Activated naive CD8-positive, alpha-beta T cell treated with anti-CD3 and anti-CD28 coated beads for 36 hours (primary cell): ENCODE data around the gene TMEM176B. TPM values are rescaled to one million over a fixed set of nuclear protein-coding genes. Genes with fewer than 3 reads are reported as not detected.
A peak's percentile ranks its signal among the peaks of the same experiment; 100 is the strongest.

ENCODE experiments used
- DNase-seq: peaks from one replicate; pipeline ENCODE4 v3.0.0; 2021
- H3K27ac Mint-ChIP-seq: one replicate; pipeline ENCODE4 v1.8.0; 2022; ENCODE audit warnings: mild to moderate bottlenecking, moderate library complexity, mixed read lengths
- H3K27me3 Mint-ChIP-seq: one replicate; pipeline ENCODE4 v1.8.0; 2022; ENCODE audit warnings: mild to moderate bottlenecking, mixed read lengths
- H3K36me3 Mint-ChIP-seq: one replicate; pipeline ENCODE4 v1.8.0; 2021; ENCODE audit warnings: mild to moderate bottlenecking, mixed read lengths
- H3K4me1 Mint-ChIP-seq: one replicate; pipeline ENCODE4 v1.8.0; 2021; ENCODE audit warnings: mixed read lengths
- H3K4me3 Mint-ChIP-seq: one replicate; pipeline ENCODE4 v1.8.0; 2022; ENCODE audit warnings: mild to moderate bottlenecking, moderate library complexity, mixed read lengths
- H3K9me3 Mint-ChIP-seq: one replicate; pipeline ENCODE4 v1.8.0; 2022; ENCODE audit warnings: mixed read lengths
- total RNA-seq, 2 experiments: library from RNA; stranded (reverse); gene quantifications; one replicate each; pipeline ENCODE4 v1.2.3, GENCODE V29; 2021

Gene TMEM176B
- total RNA-seq, 2 experiments from 2014 or later: not detected

DNA sequence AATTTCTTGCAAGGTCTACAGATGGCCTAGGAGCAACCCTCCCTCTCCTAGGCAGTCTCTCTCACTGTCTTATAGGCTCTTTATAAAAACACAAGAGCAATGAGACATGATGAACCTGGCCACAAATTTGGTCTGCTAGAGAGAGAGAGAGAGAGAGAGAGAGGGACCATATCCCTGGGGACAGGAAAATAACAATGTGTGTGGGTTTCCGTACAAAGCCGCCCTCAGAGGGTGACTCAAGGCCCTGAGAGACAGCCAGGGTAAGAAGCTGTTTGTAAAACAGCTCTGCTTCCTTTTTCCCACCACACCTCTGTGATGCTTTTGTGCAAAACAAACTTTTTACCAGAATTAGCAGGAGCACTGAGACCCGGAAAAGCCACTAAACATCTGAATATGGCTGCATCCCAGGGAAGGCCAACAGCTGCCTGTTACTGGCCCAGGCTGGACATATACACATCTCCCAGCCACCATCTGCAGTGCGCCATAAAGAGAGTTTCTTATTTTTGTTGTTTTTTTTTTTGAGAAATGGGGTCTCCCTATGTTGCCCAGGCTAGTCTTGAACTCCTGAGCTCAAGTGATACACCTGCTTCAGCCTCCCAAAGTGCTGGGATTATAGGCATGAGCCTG, 44.6 kb downstream of the TMEM176B start:
- peak overlapping the region; percentile 73 for H3K4me3 Mint-ChIP-seq
- H3K36me3 Mint-ChIP-seq: no peaks in the 10 kb centered on the region
- peak overlapping the region; percentile 97 for H3K27ac Mint-ChIP-seq
- DNase-seq: peak; percentile 71
- H3K9me3 Mint-ChIP-seq: peaks cover 3% of the 10 kb centered on the region
- no peaks in the 10 kb centered on the region for H3K27me3 Mint-ChIP-seq
- peaks cover 62% of the 10 kb centered on the region for H3K4me1 Mint-ChIP-seq

GRCh38 chr7:150754951-150755350, 45.2 kb downstream of the TMEM176B start:
- Mint-ChIP-seq H3K27me3 (no peaks in the 10 kb centered on the region), H3K4me3 (peak overlapping the region; percentile 73), H3K27ac (peak overlapping the region; percentile 97), H3K36me3 (no peaks in the 10 kb centered on the region), H3K9me3 (peaks cover 6% of the 10 kb centered on the region), H3K4me1 (peaks cover 67% of the 10 kb centered on the region)
- no peak for DNase-seq

DNA sequence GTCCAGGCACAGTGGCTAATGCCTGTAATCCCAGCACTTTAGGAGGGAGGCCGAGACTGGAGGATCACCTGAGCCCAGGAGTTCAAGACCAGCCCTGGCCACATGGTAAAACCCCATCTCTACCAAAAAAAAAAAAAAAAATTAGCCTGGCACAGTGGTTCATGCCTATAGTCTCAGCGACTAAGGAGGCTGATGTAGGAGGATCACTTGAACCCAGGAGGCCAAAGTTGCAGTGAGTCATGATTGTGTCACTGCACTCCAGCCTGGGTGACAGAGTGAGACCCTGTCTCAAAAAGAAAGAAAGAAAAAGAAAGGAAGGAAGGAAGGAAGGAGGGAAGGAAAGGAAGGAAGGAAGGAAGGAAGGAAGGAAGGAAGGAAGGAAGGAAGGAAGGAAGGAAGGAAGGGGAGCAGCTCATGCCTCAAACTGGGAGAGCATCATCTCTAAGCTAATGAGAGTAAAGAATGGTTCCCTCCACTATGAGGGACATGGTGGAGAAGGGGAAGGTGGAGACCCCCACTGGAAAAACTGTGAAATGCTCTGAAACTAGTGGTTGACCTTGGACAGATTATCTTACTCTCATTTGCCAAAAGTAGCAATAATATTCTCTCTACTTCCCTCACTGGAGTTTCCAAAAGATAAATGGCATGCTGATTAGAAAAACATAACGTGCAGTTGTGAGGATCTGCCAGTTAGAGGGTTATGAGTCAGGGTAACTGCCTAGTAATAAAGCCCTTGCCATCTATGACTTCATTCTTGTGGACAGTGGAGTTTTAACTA, 46.1 kb downstream of the TMEM176B start:
- H3K4me1 Mint-ChIP-seq: peaks cover 76% of the 10 kb centered on the region
- H3K36me3 Mint-ChIP-seq: no peaks in the 10 kb centered on the region
- no peaks in the 10 kb centered on the region for H3K27me3 Mint-ChIP-seq
- DNase-seq: no peak
- H3K4me3 Mint-ChIP-seq: peak overlapping the region; percentile 51
- H3K9me3 Mint-ChIP-seq: peaks cover 6% of the 10 kb centered on the region
- H3K27ac Mint-ChIP-seq: peak overlapping the region; percentile 98

GRCh38 chr7:150753239-150753638, 46.9 kb downstream of the TMEM176B start:
- H3K9me3 Mint-ChIP-seq: peaks cover 6% of the 10 kb centered on the region
- no peaks in the 10 kb centered on the region for H3K36me3 Mint-ChIP-seq
- H3K27ac Mint-ChIP-seq: peak overlapping the region; percentile 98
- no peak for DNase-seq
- no peaks in the 10 kb centered on the region for H3K27me3 Mint-ChIP-seq
- peaks cover 84% of the 10 kb centered on the region for H3K4me1 Mint-ChIP-seq
- H3K4me3 Mint-ChIP-seq: no peak overlapping the region

GRCh38 chr7:150751702-150752101, 48.5 kb downstream of the TMEM176B start:
- peaks cover 90% of the 10 kb centered on the region for H3K4me1 Mint-ChIP-seq
- H3K4me3 Mint-ChIP-seq: no peak overlapping the region
- H3K27me3 Mint-ChIP-seq: no peaks in the 10 kb centered on the region
- peaks cover 10% of the 10 kb centered on the region for H3K36me3 Mint-ChIP-seq
- H3K9me3 Mint-ChIP-seq: peaks cover 7% of the 10 kb centered on the region
- DNase-seq: no peak
- peak overlapping the region; percentile 77 for H3K27ac Mint-ChIP-seq

DNA sequence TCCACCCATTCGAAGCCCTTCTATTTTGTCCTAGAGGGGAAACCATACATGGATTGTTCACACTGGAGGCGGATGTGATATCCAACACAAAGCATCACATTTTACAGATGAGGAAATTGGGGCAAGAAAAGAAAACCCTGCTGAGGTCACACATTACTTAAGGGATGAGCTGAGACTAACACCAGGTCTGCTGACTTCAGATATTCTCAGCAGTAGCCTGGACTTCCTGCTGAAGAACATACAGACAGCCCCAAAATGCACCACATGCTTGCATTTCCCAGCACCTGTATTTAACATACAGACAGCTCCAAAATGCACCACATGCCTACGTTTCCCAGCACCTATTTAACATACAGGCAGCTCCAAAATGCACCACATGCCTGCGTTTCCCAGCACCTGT, 51.8 kb downstream of the TMEM176B start:
- Mint-ChIP-seq H3K4me1 (peaks cover 87% of the 10 kb centered on the region), H3K27ac (peak overlapping the region; percentile 83), H3K4me3 (peak overlapping the region; percentile 20)

DNA sequence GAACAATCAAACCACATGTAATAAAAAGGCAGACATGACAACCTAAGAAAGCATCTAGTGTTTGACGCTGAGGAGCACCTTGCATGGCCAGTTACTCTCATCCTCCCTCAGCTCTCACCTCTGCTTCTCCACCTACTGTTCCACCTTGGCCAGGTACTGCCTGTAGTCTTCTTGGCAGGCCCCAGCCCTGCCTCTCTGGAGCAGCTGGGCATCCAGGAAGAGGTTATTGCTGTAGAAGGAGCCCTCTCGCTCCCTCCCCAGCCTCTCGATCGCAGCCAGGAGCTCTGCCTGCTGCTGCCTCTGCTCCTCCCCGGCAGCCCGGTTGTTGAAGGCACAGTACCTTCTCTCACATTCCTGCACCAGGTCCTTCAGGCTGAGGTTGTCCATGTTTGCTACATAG, 53.2 kb downstream of the TMEM176B start:
- H3K4me3 Mint-ChIP-seq: peak overlapping the region; percentile 30
- no peak for DNase-seq
- H3K27ac Mint-ChIP-seq: peak overlapping the region; percentile 85
- peaks cover 52% of the 10 kb centered on the region for H3K36me3 Mint-ChIP-seq
- peaks cover 7% of the 10 kb centered on the region for H3K9me3 Mint-ChIP-seq
- H3K27me3 Mint-ChIP-seq: no peaks in the 10 kb centered on the region
- H3K4me1 Mint-ChIP-seq: peaks cover 87% of the 10 kb centered on the region

More for the DNA sequence above, 51.8 kb downstream of the TMEM176B start:
- H3K9me3 Mint-ChIP-seq: peaks cover 7% of the 10 kb centered on the region
- H3K36me3 Mint-ChIP-seq: peaks cover 37% of the 10 kb centered on the region
- DNase-seq: no peak
- H3K27me3 Mint-ChIP-seq: no peaks in the 10 kb centered on the region

- Mint-ChIP-seq H3K9me3 (peaks cover 7% of the 10 kb centered on the region), H3K27ac (peak overlapping the region; percentile 87), H3K36me3 (peaks cover 62% of the 10 kb centered on the region), H3K4me3 (peak overlapping the region; percentile 84), H3K4me1 (peaks cover 93% of the 10 kb centered on the region), H3K27me3 (no peaks in the 10 kb centered on the region)
- no peak for DNase-seq
Measured at GRCh38 chr7:150745876-150746275, 54.3 kb downstream of the TMEM176B start.

DNA sequence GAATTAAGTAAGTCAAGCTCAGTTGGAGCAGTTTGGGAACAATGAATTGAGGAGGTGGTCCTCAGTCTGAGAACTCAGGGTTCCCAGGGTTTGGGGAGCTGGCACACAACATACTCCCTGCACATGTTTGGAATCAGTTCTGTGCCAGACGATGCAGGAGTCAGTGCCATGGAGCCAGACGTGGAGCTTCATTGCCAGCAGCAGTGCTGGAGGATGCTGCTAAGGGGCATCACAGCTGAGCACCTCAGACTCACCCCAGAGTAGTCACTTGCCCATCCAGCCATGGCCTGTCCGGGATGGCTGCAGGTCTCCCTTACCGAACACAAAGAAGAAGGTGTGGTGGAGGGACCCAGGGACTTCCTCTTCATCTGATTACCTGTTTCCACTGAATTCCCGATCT, 55.1 kb downstream of the TMEM176B start:
- H3K27ac Mint-ChIP-seq: peak overlapping the region; percentile 87
- peaks cover 7% of the 10 kb centered on the region for H3K9me3 Mint-ChIP-seq
- H3K27me3 Mint-ChIP-seq: no peaks in the 10 kb centered on the region
- H3K4me1 Mint-ChIP-seq: peaks cover 93% of the 10 kb centered on the region
- H3K4me3 Mint-ChIP-seq: peak overlapping the region; percentile 84
- peaks cover 70% of the 10 kb centered on the region for H3K36me3 Mint-ChIP-seq
- no peak for DNase-seq

- Mint-ChIP-seq H3K9me3 (peaks cover 8% of the 10 kb centered on the region), H3K27ac (peak overlapping the region; percentile 87), H3K4me3 (peak overlapping the region; percentile 84), H3K36me3 (peaks cover 77% of the 10 kb centered on the region), H3K4me1 (peaks cover 89% of the 10 kb centered on the region), H3K27me3 (no peaks in the 10 kb centered on the region)
- DNase-seq: no peak
Measured at GRCh38 chr7:150744041-150744656, 56.0 kb downstream of the TMEM176B start.

GRCh38 chr7:150742286-150742968, 57.7 kb downstream of the TMEM176B start:
- peaks cover 89% of the 10 kb centered on the region for H3K36me3 Mint-ChIP-seq
- DNase-seq: no peak
- peaks cover 7% of the 10 kb centered on the region for H3K9me3 Mint-ChIP-seq
- peak overlapping the region; percentile 84 for H3K4me3 Mint-ChIP-seq
- peak overlapping the region; percentile 87 for H3K27ac Mint-ChIP-seq
- H3K4me1 Mint-ChIP-seq: peaks cover 72% of the 10 kb centered on the region
- H3K27me3 Mint-ChIP-seq: no peaks in the 10 kb centered on the region

Other genes starting within 250 kb of the TMEM176B start
- gene GIMAP4, start 233.0 kb downstream of the TMEM176B start, total RNA-seq: 10 to 100 TPM; 72.0 to 72.7 TPM
- 10 to 100 TPM; 34.2 to 34.8 TPM for gene GIMAP6, start 168.0 kb downstream of the TMEM176B start, total RNA-seq
- 10 to 100 TPM; 40.7 to 41.2 TPM for gene GIMAP2, start 114.7 kb downstream of the TMEM176B start, total RNA-seq
- 1 to 10 TPM; 6.1 to 6.2 TPM for gene GIMAP1, start 83.8 kb downstream of the TMEM176B start, total RNA-seq
- 10 to 100 TPM; 47.1 to 48.2 TPM for gene GIMAP5, start 62.9 kb downstream of the TMEM176B start, total RNA-seq
- gene TMEM176A, start 405 bp upstream of the TMEM176B start, total RNA-seq: not detected
- gene AOC1, start 52.2 kb upstream of the TMEM176B start, total RNA-seq: not detected
- under 1 TPM; 0.22 to 0.45 TPM for gene KCNH2, start 178.0 kb upstream of the TMEM176B start, total RNA-seq
- gene NOS3, start 190.7 kb upstream of the TMEM176B start, total RNA-seq: 1 to 10 TPM; 5.8 to 6.1 TPM
- 10 to 100 TPM; 12.3 TPM for gene ATG9B, start 224.1 kb upstream of the TMEM176B start, total RNA-seq
- 10 to 100 TPM; 34.3 to 37.6 TPM for gene ABCB8, start 228.1 kb upstream of the TMEM176B start, total RNA-seq
- gene ASIC3, start 248.2 kb upstream of the TMEM176B start, total RNA-seq: 1 to 10 TPM; 2.7 to 3.2 TPM